Ascending aorta (tissue), 2 donors: Measurements from ENCODE around the gene KRTAP12-4. TPM values are rescaled to one million over a fixed set of nuclear protein-coding genes. Genes with fewer than 3 reads are reported as not detected.
"Not testable (repeated sequence)": the region's sequence is repeated elsewhere in the genome, so short reads cannot be mapped to it uniquely, and the experiment has no call there.

Experiments used
- DNase-seq, 2 donors: peaks; one replicate each; pipeline ENCODE4 v3.0.0-alpha.2; 2019; ENCODE audit warnings: low spot score in 2 of 2
- H3K27ac ChIP-seq, 2 donors: fragments of 200-600 bp; sonication (generic); one replicate each; pipeline ENCODE4 v1.5.1; 2016 to 2017; ENCODE audit warnings: mild to moderate bottlenecking in 1 of 2
- H3K27me3 ChIP-seq: fragments of 200-600 bp; sonication (generic); one replicate; pipeline ENCODE4 v1.5.1; 2017
- H3K36me3 ChIP-seq, 2 donors: fragments of 200-600 bp; sonication (generic); one replicate each; pipeline ENCODE4 v1.5.1; 2016
- H3K4me1 ChIP-seq, 2 donors: fragments of 200-600 bp; sonication (generic); one replicate each; pipeline ENCODE4 v1.5.1; 2016 to 2017; ENCODE audit warnings: mild to moderate bottlenecking in 1 of 2
- H3K4me3 ChIP-seq, 2 donors: fragments of 200-600 bp; sonication (generic); one replicate each; pipeline ENCODE4 v1.5.1; 2016 to 2017; ENCODE audit warnings: mild to moderate bottlenecking in 1 of 2
- H3K9me3 ChIP-seq, 2 donors: fragments of 200-600 bp; sonication (generic); one replicate each; pipeline ENCODE4 v1.5.1; 2016
- intact Hi-C: fragments of 100-400 bp; cut with DNase I; formaldehyde crosslinking; loops from one replicate; pipeline ENCODE4 v1.15.1; 2023
- total RNA-seq: library from RNA; depleted of rRNA; stranded (reverse); fragments of >200 nt; gene quantifications from one replicate; pipeline ENCODE4 v1.1.0, GENCODE V29; 2016
- TF ChIP-seq, protein P1 (sequence below), 3 experiments: fragments of 200-600 bp in 2 of 3; fragments of 450-650 bp in 1 of 3; sonication (generic) in 2 of 3; IDR thresholded peaks; one replicate each; pipeline ENCODE4 v1.5.1; 2016 to 2019; ENCODE audit warnings: antibody characterized with exemption in 3 of 3, mild to moderate bottlenecking in 1 of 3, moderate library complexity in 1 of 3

The KRTAP12-4 gene
- total RNA-seq, 1 donor from 2014 or later: not detected

DNA sequence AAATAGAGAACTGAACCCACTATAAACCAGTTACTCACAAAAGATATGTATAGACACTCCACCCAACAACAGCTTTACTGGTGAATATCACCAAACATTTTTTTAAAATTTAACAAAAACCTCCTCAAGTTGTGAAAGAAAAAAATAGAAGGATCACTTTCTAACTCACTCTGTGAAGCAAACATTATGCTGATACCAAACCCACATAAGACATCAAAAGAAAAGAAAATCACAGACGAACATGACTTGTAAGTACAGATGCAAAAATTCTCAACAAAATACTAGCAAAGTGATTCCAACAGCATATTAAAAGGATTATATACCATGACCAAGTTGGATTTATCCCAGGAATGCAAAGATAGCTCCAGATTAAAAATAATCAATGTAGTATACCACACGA lies 37.2 kb upstream of the KRTAP12-4 start:
- intact Hi-C loops: no loop called here
- H3K36me3 ChIP-seq: no peaks in the 10 kb centered on the region
- TF ChIP-seq, protein P1, sequence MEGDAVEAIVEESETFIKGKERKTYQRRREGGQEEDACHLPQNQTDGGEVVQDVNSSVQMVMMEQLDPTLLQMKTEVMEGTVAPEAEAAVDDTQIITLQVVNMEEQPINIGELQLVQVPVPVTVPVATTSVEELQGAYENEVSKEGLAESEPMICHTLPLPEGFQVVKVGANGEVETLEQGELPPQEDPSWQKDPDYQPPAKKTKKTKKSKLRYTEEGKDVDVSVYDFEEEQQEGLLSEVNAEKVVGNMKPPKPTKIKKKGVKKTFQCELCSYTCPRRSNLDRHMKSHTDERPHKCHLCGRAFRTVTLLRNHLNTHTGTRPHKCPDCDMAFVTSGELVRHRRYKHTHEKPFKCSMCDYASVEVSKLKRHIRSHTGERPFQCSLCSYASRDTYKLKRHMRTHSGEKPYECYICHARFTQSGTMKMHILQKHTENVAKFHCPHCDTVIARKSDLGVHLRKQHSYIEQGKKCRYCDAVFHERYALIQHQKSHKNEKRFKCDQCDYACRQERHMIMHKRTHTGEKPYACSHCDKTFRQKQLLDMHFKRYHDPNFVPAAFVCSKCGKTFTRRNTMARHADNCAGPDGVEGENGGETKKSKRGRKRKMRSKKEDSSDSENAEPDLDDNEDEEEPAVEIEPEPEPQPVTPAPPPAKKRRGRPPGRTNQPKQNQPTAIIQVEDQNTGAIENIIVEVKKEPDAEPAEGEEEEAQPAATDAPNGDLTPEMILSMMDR (IDR thresholded peaks at IDR 0.05): no peak
- H3K27ac ChIP-seq: no peak overlapping the region
- no peak for DNase-seq
- no peak overlapping the region for H3K4me3 ChIP-seq
- peaks cover 0 to 7% of the 10 kb centered on the region in 2 donors for H3K9me3 ChIP-seq
- no peaks in the 10 kb centered on the region for H3K4me1 ChIP-seq
- H3K27me3 ChIP-seq: no peaks in the 10 kb centered on the region

DNA sequence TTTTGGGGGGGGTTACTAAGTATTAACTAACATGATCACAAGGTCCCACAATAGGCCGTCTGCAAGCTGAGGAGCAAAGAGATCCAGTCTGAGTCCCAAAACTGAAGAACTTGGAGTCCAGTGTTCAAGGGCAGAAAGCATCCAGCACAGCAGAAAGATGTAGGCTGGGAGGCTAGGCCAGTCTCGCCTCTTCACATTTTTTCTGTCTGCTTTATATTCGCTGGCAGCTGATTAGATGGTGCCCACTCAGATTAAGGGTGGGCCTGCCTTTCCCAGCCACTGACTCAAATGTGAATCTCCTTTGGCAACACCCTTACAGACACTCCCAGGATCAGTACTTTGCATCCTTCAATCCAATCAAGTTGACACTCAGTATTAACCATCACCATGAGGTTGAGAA lies 35.3 kb upstream of the KRTAP12-4 start:
- not testable (repeated sequence) for H3K9me3 ChIP-seq, H3K27me3 ChIP-seq, H3K36me3 ChIP-seq, H3K4me1 ChIP-seq, H3K4me3 ChIP-seq, H3K27ac ChIP-seq
- intact Hi-C loops: loop anchor here (10.0 kb wide), 1 partner anchor 285 kb away; no protein-coding TSS in a partner anchor
- DNase-seq: peak in 1 of 2 donors; percentile 52

DNA sequence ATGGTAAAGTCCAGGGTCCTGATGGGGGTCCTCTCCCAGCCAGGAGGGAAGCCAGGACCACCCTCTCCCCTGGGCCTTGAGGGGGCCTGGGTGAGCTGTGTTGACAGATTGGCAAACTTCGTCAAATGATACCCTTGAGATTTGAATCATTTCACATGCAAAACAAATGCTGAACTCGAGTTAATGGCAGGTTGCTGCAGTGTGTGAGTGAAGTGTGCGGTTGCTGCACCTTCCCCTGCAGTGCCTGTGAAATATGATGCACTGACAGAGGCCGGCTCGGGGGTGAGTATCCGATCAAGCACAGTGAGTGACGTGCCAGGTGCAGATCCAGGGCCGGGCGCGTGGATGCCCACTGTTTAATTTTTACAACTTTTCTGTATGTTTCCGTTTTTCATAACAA lies 33.2 kb upstream of the KRTAP12-4 start:
- peak in 1 of 2 donors; percentile 52 for DNase-seq
- Histone ChIP-seq H3K4me3 (no peak overlapping the region), H3K27ac (no peak overlapping the region), H3K4me1 (no peaks in the 10 kb centered on the region), H3K27me3 (no peaks in the 10 kb centered on the region), H3K9me3 (no peaks in the 10 kb centered on the region), H3K36me3 (no peaks in the 10 kb centered on the region)
- TF ChIP-seq, protein P1 (IDR thresholded peaks at IDR 0.05): no peak
- intact Hi-C loops: loop anchor here (10.0 kb wide), 1 partner anchor 283 kb away; no protein-coding TSS in a partner anchor

DNA sequence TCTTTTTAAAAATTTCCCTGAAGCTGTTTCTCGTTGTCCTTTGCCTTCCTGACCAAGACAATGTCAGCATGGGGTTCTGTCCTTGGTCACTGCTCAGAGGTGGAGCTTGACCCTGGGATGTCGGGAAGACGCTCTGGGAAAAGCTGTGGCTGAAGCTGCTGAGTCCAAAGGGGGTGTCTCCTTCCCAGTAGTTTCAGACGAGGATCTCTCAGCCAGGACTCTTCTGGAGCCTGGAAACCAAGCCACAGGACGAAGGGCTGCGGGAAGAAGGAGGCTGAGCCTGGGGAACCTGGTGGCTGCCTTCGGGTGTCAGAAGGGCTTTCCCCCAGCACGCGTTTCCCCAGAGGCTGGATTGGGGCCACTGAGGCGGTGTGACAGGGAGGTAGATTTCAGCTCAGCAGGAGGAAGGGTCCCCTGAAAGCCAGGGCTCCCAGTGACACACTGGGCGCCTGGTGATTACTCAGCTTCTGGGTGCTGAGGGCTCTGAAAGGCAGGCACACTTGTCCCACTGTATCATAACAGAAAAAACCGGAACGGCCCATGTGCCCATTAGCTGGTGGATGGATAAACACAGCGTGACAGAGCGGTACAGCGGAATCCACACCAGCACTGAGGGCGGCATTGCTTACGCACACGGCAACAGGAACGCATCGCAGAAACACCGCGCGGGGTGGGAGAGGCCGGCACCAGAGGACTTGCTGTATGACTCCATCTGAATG lies 32.5 kb upstream of the KRTAP12-4 start:
- no peaks in the 10 kb centered on the region for H3K9me3 ChIP-seq
- no peaks in the 10 kb centered on the region for H3K27me3 ChIP-seq
- H3K27ac ChIP-seq: no peak overlapping the region
- intact Hi-C loops: loop anchor here (10.0 kb wide), 1 partner anchor 282 kb away; no protein-coding TSS in a partner anchor
- TF ChIP-seq, protein P1 (IDR thresholded peaks at IDR 0.05): no peak
- H3K4me1 ChIP-seq: no peaks in the 10 kb centered on the region
- peak in 1 of 2 donors; percentile 53 for DNase-seq
- no peaks in the 10 kb centered on the region for H3K36me3 ChIP-seq
- no peak overlapping the region for H3K4me3 ChIP-seq

DNA sequence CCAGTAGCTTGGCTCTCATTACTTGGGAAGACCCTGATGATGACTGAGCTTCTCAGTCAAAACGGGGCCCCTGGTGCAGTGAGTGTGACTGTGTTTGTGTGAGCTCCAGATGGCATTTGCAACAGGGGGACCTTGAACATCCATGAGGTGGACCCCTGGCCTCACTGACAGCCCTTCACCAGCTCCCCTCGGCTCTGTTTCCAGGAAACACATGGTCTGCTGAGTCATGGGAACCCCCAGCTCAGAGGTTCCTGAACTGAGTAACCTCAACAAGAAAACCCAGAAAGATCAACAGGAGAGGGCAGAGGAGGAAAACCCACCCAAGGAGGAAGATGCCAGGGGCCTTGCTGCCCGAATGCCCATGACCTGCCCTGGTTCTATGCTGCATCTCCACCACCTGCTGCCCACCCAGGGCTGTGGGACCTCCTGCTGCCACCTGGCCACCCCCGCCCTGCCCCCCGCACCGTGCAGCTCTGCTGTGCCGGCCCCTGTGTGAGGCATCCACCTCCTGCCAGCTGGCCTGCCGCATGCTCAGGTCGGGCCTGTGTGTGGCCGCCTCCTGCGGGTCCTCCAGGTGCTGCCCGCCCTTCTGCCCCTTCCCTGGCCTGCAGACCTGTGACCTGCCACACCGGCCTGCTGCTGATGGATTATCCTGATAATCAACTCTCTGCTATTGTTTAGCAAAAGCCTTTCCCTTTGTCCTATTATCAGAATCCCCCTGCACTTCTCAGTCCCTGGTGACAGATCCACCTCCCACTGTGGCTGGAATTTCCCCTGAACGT lies 31.7 kb upstream of the KRTAP12-4 start:
- no peak overlapping the region for H3K4me3 ChIP-seq
- H3K9me3 ChIP-seq: no peaks in the 10 kb centered on the region
- intact Hi-C loops: loop anchor here (10.0 kb wide), 1 partner anchor 281 kb away; no protein-coding TSS in a partner anchor
- peak in 1 of 2 donors; percentile 27 for DNase-seq
- no peaks in the 10 kb centered on the region for H3K27me3 ChIP-seq
- no peaks in the 10 kb centered on the region for H3K4me1 ChIP-seq
- TF ChIP-seq, protein P1 (IDR thresholded peaks at IDR 0.05): no peak
- H3K27ac ChIP-seq: no peak overlapping the region
- H3K36me3 ChIP-seq: no peaks in the 10 kb centered on the region

DNA sequence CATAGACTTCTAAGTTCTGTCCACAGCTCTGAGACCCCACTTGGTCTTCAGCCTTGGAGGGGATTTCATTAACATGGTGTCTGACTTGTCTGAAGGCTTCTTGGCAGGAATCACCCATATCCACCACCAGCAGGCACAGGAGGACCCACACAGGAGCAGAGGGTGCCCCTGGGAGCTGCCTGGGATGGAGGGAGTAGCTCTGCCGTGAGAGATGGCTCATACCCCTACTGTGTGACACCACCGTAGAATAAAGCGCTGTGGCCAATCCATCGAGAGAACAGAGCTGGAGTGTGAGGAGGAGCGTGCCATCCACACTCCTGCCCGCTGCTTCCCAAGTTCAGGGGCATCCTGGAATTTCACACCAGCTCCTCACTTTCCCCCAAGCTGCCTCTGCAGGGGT lies 30.6 kb upstream of the KRTAP12-4 start:
- not testable (repeated sequence) for H3K27ac ChIP-seq, H3K36me3 ChIP-seq, H3K9me3 ChIP-seq, H3K4me3 ChIP-seq, H3K4me1 ChIP-seq, H3K27me3 ChIP-seq
- intact Hi-C loops: loop anchor here (10.0 kb wide), 1 partner anchor 280 kb away; no protein-coding TSS in a partner anchor
- peak in 1 of 2 donors; percentile 42 for DNase-seq
